Neuronal stem cell (in vitro differentiated cells): ENCODE results near the gene GIPC3.

Experiments used
- DNase-seq: peaks from one replicate; pipeline ENCODE4 v3.0.0-alpha.2; 2013; ENCODE audit warnings: low spot score
- H2AFZ ChIP-seq: one replicate; pipeline ENCODE4 v1.6.1; 2013; ENCODE audit warnings: mild to moderate bottlenecking, low read length, inconsistent platforms
- H2AK5ac ChIP-seq: 2 replicates; pipeline ENCODE4 v1.6.1; 2013; ENCODE audit warnings: low read depth, mild to moderate bottlenecking, inconsistent platforms, low read length, moderate library complexity, mixed read lengths
- H2BK120ac ChIP-seq: 2 replicates; pipeline ENCODE4 v1.6.1; 2013; ENCODE audit warnings: low read depth, mild to moderate bottlenecking, inconsistent platforms, low read length, moderate library complexity, mixed read lengths
- H2BK12ac ChIP-seq: one replicate; pipeline ENCODE4 v1.6.1; 2013; ENCODE audit warnings: low read length, inconsistent platforms
- H2BK15ac ChIP-seq: 2 replicates; pipeline ENCODE4 v1.6.1; 2013; ENCODE audit warnings: mild to moderate bottlenecking, low read length, inconsistent platforms, mixed read lengths
- H2BK5ac ChIP-seq: one replicate; pipeline ENCODE4 v1.6.1; 2013; ENCODE audit warnings: inconsistent platforms, mild to moderate bottlenecking, low read length, moderate library complexity
- H3K14ac ChIP-seq: one replicate; pipeline ENCODE4 v1.6.1; 2013; ENCODE audit warnings: low read length, inconsistent platforms
- H3K18ac ChIP-seq: 2 replicates; pipeline ENCODE4 v1.6.1; 2013; ENCODE audit warnings: low read length, inconsistent platforms
- H3K23ac ChIP-seq: 2 replicates; pipeline ENCODE4 v1.6.1; 2013; ENCODE audit warnings: low read depth, mild to moderate bottlenecking, mixed read lengths, low read length, inconsistent platforms; ENCODE audit not compliant: poor library complexity
- H3K27ac ChIP-seq: replicated peaks from 3 replicates; pipeline ENCODE4 v1.5.1; 2013; ENCODE audit warnings: low read length, inconsistent platforms
- H3K27me3 ChIP-seq, 3 experiments: 2 replicates each; pipeline ENCODE4 v1.6.1; 2013; ENCODE audit warnings: low read length in 3 of 3, mild to moderate bottlenecking in 2 of 3, inconsistent platforms in 1 of 3, low read depth in 1 of 3, mixed read lengths in 1 of 3, moderate library complexity in 1 of 3; ENCODE audit not compliant: control insufficient read depth in 3 of 3, insufficient read depth in 3 of 3
- H3K36me3 ChIP-seq, 2 donors: replicated peaks in 1 of 2; 2 replicates each; pipeline ENCODE4 v1.6.1; 2013; ENCODE audit warnings: low read length in 2 of 2; ENCODE audit not compliant: control insufficient read depth in 2 of 2, insufficient read depth in 2 of 2
- H3K4ac ChIP-seq: 2 replicates; pipeline ENCODE4 v1.6.1; 2013; ENCODE audit warnings: inconsistent platforms, mild to moderate bottlenecking, low read length, moderate library complexity
- H3K4me1 ChIP-seq, 2 donors: 1 replicate in 1 of 2; 2 replicates in 1 of 2; pipeline ENCODE4 v1.6.1; 2013; ENCODE audit warnings: low read length in 2 of 2, low read depth in 1 of 2; ENCODE audit not compliant: control insufficient read depth in 2 of 2, insufficient read depth in 1 of 2
- H3K4me2 ChIP-seq: one replicate; pipeline ENCODE4 v1.6.1; 2013; ENCODE audit warnings: mild to moderate bottlenecking, low read length, inconsistent platforms; ENCODE audit not compliant: insufficient read depth, poor library complexity, severe bottlenecking
- H3K4me3 ChIP-seq, 2 donors: 2 replicates each; pipeline ENCODE4 v1.5.1; 2013; ENCODE audit warnings: low read length in 2 of 2, mild to moderate bottlenecking in 2 of 2, inconsistent platforms in 1 of 2, moderate library complexity in 1 of 2
- H3K79me1 ChIP-seq: one replicate; pipeline ENCODE4 v1.6.1; 2013; ENCODE audit warnings: low read depth, mild to moderate bottlenecking, inconsistent platforms, low read length, moderate library complexity
- H3K9ac ChIP-seq: one replicate; pipeline ENCODE4 v1.6.1; 2013; ENCODE audit warnings: mild to moderate bottlenecking, low read depth, low read length, inconsistent platforms; ENCODE audit not compliant: poor library complexity
- H3K9me3 ChIP-seq, 2 donors: replicated peaks in 1 of 2; 2 replicates each; pipeline versions ENCODE3 to v1.6.1; 2013; ENCODE audit warnings: low read length in 2 of 2, mild to moderate bottlenecking in 2 of 2, inconsistent platforms in 1 of 2, low read depth in 1 of 2, mixed read lengths in 1 of 2, moderate library complexity in 1 of 2; ENCODE audit not compliant: control insufficient read depth in 2 of 2, insufficient read depth in 1 of 2
- H4K8ac ChIP-seq: one replicate; pipeline ENCODE4 v1.6.1; 2013; ENCODE audit warnings: low read depth, mild to moderate bottlenecking, inconsistent platforms, low read length, moderate library complexity
- H4K91ac ChIP-seq: one replicate; pipeline ENCODE4 v1.6.1; 2013; ENCODE audit warnings: low read length, low read depth, mild to moderate bottlenecking, inconsistent platforms; ENCODE audit not compliant: poor library complexity
- WGBS, 2 donors: extraction: QIAGEN DNeasy Blood & Tissue Kit; methylation state at CpG; one replicate each; pipeline ENCODE4 v1.1.7; 2013; ENCODE audit warnings: missing lambda C conversion rate in 2 of 2, mixed read lengths in 1 of 2; ENCODE audit not compliant: insufficient read length in 2 of 2, insufficient replicate concordance in 1 of 2; ENCODE audit errors: extremely low coverage in 2 of 2; 5-methylcytosine and 5-hydroxymethylcytosine counted together

GIPC3 gene

DNA sequence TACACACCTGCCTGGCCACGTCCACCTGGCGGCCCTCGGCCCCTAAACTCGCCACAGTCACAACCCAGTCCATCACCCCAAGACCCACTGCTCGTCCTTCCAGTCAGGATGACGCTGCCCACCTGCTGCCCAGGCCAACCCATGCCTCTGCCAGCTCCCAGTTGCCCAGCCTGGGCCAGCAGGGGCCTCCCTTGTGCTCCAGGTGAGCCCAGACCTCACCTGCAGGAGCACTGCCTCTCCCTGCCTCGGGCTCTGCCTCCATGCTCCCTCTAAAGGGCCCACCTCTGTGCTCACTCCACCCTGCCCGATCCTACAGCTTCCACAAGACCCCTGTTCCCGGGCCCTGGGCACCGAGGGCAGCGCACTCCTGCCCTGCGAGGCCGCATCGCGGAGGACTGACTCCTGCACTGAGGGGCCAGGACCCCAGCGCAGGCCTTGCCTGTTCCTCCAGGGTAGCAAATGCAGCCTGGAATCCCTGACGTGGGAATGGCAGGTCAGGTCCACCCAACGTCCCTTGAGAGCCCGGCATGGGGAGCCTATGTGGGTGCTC, 49.3 kb downstream of the GIPC3 start:
- Histone ChIP-seq H4K8ac (no peak overlapping the region), H2BK120ac (no peak overlapping the region), H3K36me3 (peaks cover 15 to 37% of the 10 kb centered on the region in 2 donors), H3K79me1 (peaks cover 6% of the 10 kb centered on the region), H3K23ac (peak overlapping the region; percentile 31), H3K14ac (peak overlapping the region; percentile 21), H2AFZ (no peak overlapping the region), H3K27me3 (no peaks in the 10 kb centered on the region), H2BK15ac (no peak overlapping the region), H3K4me1 (no peaks in the 10 kb centered on the region), H3K27ac (no peak overlapping the region), H4K91ac (no peak overlapping the region), H3K4me3 (no peak overlapping the region), H3K18ac (peak overlapping the region; percentile 11), H2BK12ac (peak overlapping the region; percentile 10), H3K4ac (no peak overlapping the region), H3K9me3 (no peaks in the 10 kb centered on the region), H3K9ac (no peak overlapping the region), H2BK5ac (no peak overlapping the region), H2AK5ac (no peak overlapping the region), H3K4me2 (no peak overlapping the region)
- DNase-seq = no peak
- no CpG with 5 or more reads among the region's 19 CpGs for WGBS, 2 donors

DNA sequence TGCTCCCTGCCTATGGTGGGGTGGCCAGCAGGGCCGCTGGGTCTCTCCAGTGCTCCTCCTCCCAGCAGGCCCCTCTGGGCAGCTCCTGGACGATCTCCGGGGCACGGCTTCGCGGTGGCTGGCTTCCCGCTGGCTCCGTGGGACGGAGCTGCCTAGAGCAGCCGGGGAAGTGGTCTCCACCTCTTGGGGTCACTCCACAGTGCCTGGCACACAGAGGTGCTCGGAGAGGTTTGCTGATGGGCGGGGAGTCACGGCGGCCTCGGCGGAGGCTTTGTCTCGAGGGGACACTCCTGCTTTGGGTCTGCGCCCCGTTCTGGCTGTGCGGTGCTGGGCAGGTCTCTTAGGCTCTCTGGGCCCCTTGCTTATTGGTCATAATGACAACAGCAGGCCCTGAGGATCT, 51.2 kb downstream of the GIPC3 start:
- Histone ChIP-seq H2AFZ (no peak overlapping the region), H3K4ac (no peak overlapping the region), H3K4me3 (no peak overlapping the region), H4K91ac (no peak overlapping the region), H3K79me1 (peaks cover 4% of the 10 kb centered on the region), H3K18ac (no peak overlapping the region), H3K14ac (no peak overlapping the region), H3K4me1 (no peaks in the 10 kb centered on the region), H2BK15ac (no peak overlapping the region), H2BK5ac (no peak overlapping the region), H3K9ac (no peak overlapping the region), H3K27ac (no peak overlapping the region), H3K23ac (peak overlapping the region; percentile 12), H2BK12ac (no peak overlapping the region), H3K27me3 (no peaks in the 10 kb centered on the region), H2BK120ac (no peak overlapping the region), H3K36me3 (peaks cover 16 to 36% of the 10 kb centered on the region in 2 donors), H2AK5ac (no peak overlapping the region), H4K8ac (no peak overlapping the region), H3K9me3 (no peaks in the 10 kb centered on the region), H3K4me2 (no peak overlapping the region)
- DNase-seq = no peak
- no CpG with 5 or more reads among the region's 20 CpGs for WGBS, 2 donors

DNA sequence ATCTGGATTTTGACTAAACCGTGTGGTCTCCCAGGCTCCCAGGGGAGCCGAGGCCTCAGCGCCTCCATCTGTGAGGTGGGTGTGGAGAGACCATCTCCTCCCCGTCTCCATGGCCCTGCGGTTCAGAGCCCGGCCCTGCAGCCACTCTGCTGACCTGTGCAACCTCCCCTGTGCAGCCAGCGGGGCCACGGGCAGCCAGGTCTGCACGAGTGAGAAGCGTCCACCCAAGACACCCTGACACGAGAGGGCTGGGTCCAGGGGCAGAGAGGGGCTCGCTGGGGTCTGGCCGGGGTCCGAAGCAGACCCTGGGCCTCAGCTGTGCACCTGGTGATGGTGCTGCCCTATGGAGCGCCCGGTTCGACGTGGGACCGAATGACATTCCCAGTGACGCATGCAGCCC, 51.7 kb downstream of the GIPC3 start:
- Histone ChIP-seq H3K23ac (peak overlapping the region; percentile 31), H2AFZ (no peak overlapping the region), H3K4ac (no peak overlapping the region), H4K8ac (peak overlapping the region; percentile 43), H2BK15ac (no peak overlapping the region), H3K9me3 (no peaks in the 10 kb centered on the region), H2BK120ac (no peak overlapping the region), H3K27me3 (no peaks in the 10 kb centered on the region), H3K4me3 (peak overlapping the region in 1 of 2 donors; percentile 27), H3K79me1 (peaks cover 5% of the 10 kb centered on the region), H3K36me3 (peaks cover 18 to 36% of the 10 kb centered on the region in 2 donors), H3K18ac (no peak overlapping the region), H4K91ac (no peak overlapping the region), H3K14ac (no peak overlapping the region), H2AK5ac (no peak overlapping the region), H2BK5ac (no peak overlapping the region), H3K4me2 (no peak overlapping the region), H2BK12ac (no peak overlapping the region), H3K9ac (no peak overlapping the region), H3K4me1 (no peaks in the 10 kb centered on the region), H3K27ac (no peak overlapping the region)
- no peak for DNase-seq
- WGBS, 2 donors = no CpG with 5 or more reads among the region's 20 CpGs

DNA sequence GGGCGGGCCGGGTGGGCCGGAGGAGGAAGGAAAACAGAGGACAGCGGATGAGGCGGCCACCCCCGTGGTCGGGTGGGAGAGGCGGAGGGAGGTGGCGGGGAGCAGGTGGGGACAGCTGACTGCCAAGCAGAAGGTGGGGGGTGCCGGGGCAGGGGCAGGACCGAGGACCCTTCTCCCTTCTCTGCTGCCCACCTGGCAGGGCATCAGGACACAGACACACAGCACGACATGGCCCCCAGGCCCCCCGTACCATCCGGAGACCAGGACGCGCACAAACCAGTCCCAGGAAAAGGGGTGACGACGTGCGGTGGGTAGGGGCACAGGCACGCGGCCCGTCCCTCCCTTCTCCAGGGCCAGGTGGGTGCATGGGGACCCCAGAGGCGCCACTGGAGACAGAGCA, 52.3 kb downstream of the GIPC3 start:
- Histone ChIP-seq H2BK12ac (no peak overlapping the region), H3K36me3 (peaks cover 15 to 34% of the 10 kb centered on the region in 2 donors), H2AK5ac (no peak overlapping the region), H3K4me1 (no peaks in the 10 kb centered on the region), H3K18ac (no peak overlapping the region), H2AFZ (no peak overlapping the region), H3K14ac (no peak overlapping the region), H4K91ac (no peak overlapping the region), H3K9me3 (no peaks in the 10 kb centered on the region), H3K4me2 (no peak overlapping the region), H3K9ac (no peak overlapping the region), H2BK15ac (no peak overlapping the region), H4K8ac (no peak overlapping the region), H2BK120ac (no peak overlapping the region), H3K27me3 (no peaks in the 10 kb centered on the region), H2BK5ac (no peak overlapping the region), H3K4me3 (no peak overlapping the region), H3K4ac (no peak overlapping the region), H3K27ac (no peak overlapping the region), H3K79me1 (peaks cover 6% of the 10 kb centered on the region), H3K23ac (no peak overlapping the region)
- no peak for DNase-seq
- WGBS, 2 donors = no CpG with 5 or more reads among the region's 23 CpGs
